ENCODE results near the gene C11orf86. TPM values are rescaled to one million over a fixed set of nuclear protein-coding genes. Genes with fewer than 3 reads are reported as not detected.

Gene C11orf86
- total and polyA plus RNA-seq, 10 of the 15 experiments (the other 5 are each of a cell fraction or from before 2014, with no cell fraction given) = not detected

DNA sequence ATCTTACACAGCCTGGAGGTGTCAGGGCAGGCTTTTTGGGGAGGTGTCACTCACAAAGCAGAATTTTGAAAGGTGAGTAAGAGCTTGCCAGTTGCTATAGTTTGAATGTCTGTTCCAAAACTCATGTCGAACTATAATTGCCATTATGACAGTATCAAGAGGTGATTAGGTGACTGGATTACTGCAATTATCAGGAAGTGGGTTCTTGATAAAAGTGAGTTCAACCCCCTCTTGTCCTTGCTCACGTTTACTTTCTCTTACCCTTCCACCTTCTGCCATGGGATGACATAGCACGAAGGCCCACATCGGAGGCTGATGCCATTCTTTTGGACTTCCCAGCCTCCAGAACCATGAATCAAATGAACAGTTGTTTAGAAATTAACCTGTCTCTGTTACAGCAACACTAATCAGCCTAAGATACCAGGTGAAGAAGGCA lies 4.7 kb upstream of the C11orf86 start:
- ChIA-PET RAD21 (ENCODE audit: unreplicated experiment) (no interaction called here), SMC1A (ENCODE audit: uncharacterized antibody, unreplicated experiment) (no interaction called here), POLR2A (no interaction called here), CTCF (no interaction called here)
- Histone ChIP-seq H3K36me3 (ENCODE audit: control insufficient read depth in 2 of 2, insufficient read depth in 2 of 2, low read length in 1 of 2) (no peaks in the 10 kb centered on the region), H3K4me1 (ENCODE audit: control insufficient read depth, insufficient read depth, low read length) (no peaks in the 10 kb centered on the region), H3K9me3 (replicated peaks; ENCODE audit: control insufficient read depth, insufficient read depth, low read length) (no peaks in the 10 kb centered on the region), H3K79me2 (ENCODE audit: control insufficient read depth, insufficient read depth, low read length) (no peaks in the 10 kb centered on the region), H4K20me1 (ENCODE audit: control insufficient read depth, insufficient read depth) (no peaks in the 10 kb centered on the region), H3K4me2 (ENCODE audit: control insufficient read depth, insufficient read depth) (no peak overlapping the region), H2AFZ (ENCODE audit: control insufficient read depth, low read depth, low read length) (no peak overlapping the region), H3K27ac (ENCODE audit: control insufficient read depth, insufficient read depth) (no peak overlapping the region), H3K4me3 (no peak overlapping the region), H3K27me3 (replicated peaks in 1 of 2; ENCODE audit: control insufficient read depth in 2 of 2, insufficient read depth in 2 of 2, low read length in 1 of 2) (no peaks in the 10 kb centered on the region; a peak in 1 of 4 replicates), H3K9ac (ENCODE audit: control insufficient read depth, insufficient read depth, low read length) (no peak overlapping the region)
- no peak for ATAC-seq
- intact Hi-C loops (cut with micrococcal nuclease; ENCODE audit: unreplicated experiment) = no loop called here
- no peak for DNase-seq (ENCODE audit: low read depth, low spot score)
- 37% methylated on average over 4 of the region's 4 CpGs for WGBS (ENCODE audit: insufficient coverage, insufficient replicate concordance, low lambda C conversion rate, missing lambda C conversion rate)
- in situ Hi-C loops (cut with MboI) = no loop called here
- no peak for FAIRE-seq
- BruUV-seq (replicated peaks) = no TSS peak
- TF ChIP-seq KAT2A (conservative IDR thresholded peaks at IDR 0.05; ENCODE audit: control insufficient read depth, low read depth, low read length) (no peak), ZNF384 (IDR thresholded peaks at IDR 0.05; ENCODE audit: borderline replicate concordance, low read depth, low read length) (no peak), CBX5 (IDR thresholded peaks at IDR 0.05; ENCODE audit: low read depth) (no peak), FOXK2 (IDR thresholded peaks at IDR 0.05) (no peak), SUZ12 (IDR thresholded peaks at IDR 0.05; ENCODE audit: unreplicated experiment) (no peak), PAX5 (IDR thresholded peaks at IDR 0.05; ENCODE audit: borderline replicate concordance, low read depth, low read length) (no peak), KDM1A (IDR thresholded peaks at IDR 0.05; ENCODE audit: borderline replicate concordance) (no peak), MTA3 (IDR thresholded peaks at IDR 0.05; ENCODE audit: borderline replicate concordance, low read length) (no peak), CREM (IDR thresholded peaks at IDR 0.05; ENCODE audit: low read depth) (no peak), ASH2L (IDR thresholded peaks at IDR 0.05; ENCODE audit: borderline replicate concordance, low read depth) (no peak), NFYB (IDR thresholded peaks at IDR 0.05; ENCODE audit: insufficient read depth, low read depth, low read length) (no peak)
- TF ChIP-seq, protein P1, sequence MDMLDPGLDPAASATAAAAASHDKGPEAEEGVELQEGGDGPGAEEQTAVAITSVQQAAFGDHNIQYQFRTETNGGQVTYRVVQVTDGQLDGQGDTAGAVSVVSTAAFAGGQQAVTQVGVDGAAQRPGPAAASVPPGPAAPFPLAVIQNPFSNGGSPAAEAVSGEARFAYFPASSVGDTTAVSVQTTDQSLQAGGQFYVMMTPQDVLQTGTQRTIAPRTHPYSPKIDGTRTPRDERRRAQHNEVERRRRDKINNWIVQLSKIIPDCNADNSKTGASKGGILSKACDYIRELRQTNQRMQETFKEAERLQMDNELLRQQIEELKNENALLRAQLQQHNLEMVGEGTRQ (IDR thresholded peaks at IDR 0.05; ENCODE audit: borderline replicate concordance, low read depth, low read length) = no peak
- TF ChIP-seq, protein P2, sequence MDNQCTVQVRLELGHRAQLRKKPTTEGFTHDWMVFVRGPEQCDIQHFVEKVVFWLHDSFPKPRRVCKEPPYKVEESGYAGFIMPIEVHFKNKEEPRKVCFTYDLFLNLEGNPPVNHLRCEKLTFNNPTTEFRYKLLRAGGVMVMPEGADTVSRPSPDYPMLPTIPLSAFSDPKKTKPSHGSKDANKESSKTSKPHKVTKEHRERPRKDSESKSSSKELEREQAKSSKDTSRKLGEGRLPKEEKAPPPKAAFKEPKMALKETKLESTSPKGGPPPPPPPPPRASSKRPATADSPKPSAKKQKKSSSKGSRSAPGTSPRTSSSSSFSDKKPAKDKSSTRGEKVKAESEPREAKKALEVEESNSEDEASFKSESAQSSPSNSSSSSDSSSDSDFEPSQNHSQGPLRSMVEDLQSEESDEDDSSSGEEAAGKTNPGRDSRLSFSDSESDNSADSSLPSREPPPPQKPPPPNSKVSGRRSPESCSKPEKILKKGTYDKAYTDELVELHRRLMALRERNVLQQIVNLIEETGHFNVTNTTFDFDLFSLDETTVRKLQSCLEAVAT (IDR thresholded peaks at IDR 0.05) = no peak
- TF ChIP-seq, protein P3, sequence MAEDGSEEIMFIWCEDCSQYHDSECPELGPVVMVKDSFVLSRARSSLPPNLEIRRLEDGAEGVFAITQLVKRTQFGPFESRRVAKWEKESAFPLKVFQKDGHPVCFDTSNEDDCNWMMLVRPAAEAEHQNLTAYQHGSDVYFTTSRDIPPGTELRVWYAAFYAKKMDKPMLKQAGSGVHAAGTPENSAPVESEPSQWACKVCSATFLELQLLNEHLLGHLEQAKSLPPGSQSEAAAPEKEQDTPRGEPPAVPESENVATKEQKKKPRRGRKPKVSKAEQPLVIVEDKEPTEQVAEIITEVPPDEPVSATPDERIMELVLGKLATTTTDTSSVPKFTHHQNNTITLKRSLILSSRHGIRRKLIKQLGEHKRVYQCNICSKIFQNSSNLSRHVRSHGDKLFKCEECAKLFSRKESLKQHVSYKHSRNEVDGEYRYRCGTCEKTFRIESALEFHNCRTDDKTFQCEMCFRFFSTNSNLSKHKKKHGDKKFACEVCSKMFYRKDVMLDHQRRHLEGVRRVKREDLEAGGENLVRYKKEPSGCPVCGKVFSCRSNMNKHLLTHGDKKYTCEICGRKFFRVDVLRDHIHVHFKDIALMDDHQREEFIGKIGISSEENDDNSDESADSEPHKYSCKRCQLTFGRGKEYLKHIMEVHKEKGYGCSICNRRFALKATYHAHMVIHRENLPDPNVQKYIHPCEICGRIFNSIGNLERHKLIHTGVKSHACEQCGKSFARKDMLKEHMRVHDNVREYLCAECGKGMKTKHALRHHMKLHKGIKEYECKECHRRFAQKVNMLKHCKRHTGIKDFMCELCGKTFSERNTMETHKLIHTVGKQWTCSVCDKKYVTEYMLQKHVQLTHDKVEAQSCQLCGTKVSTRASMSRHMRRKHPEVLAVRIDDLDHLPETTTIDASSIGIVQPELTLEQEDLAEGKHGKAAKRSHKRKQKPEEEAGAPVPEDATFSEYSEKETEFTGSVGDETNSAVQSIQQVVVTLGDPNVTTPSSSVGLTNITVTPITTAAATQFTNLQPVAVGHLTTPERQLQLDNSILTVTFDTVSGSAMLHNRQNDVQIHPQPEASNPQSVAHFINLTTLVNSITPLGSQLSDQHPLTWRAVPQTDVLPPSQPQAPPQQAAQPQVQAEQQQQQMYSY (CRISPR knock-in tag; IDR thresholded peaks at IDR 0.05) = no peak
- TF ChIP-seq, protein P4, sequence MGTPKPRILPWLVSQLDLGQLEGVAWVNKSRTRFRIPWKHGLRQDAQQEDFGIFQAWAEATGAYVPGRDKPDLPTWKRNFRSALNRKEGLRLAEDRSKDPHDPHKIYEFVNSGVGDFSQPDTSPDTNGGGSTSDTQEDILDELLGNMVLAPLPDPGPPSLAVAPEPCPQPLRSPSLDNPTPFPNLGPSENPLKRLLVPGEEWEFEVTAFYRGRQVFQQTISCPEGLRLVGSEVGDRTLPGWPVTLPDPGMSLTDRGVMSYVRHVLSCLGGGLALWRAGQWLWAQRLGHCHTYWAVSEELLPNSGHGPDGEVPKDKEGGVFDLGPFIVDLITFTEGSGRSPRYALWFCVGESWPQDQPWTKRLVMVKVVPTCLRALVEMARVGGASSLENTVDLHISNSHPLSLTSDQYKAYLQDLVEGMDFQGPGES (IDR thresholded peaks at IDR 0.05) = no peak
- TF ChIP-seq, protein P5, sequence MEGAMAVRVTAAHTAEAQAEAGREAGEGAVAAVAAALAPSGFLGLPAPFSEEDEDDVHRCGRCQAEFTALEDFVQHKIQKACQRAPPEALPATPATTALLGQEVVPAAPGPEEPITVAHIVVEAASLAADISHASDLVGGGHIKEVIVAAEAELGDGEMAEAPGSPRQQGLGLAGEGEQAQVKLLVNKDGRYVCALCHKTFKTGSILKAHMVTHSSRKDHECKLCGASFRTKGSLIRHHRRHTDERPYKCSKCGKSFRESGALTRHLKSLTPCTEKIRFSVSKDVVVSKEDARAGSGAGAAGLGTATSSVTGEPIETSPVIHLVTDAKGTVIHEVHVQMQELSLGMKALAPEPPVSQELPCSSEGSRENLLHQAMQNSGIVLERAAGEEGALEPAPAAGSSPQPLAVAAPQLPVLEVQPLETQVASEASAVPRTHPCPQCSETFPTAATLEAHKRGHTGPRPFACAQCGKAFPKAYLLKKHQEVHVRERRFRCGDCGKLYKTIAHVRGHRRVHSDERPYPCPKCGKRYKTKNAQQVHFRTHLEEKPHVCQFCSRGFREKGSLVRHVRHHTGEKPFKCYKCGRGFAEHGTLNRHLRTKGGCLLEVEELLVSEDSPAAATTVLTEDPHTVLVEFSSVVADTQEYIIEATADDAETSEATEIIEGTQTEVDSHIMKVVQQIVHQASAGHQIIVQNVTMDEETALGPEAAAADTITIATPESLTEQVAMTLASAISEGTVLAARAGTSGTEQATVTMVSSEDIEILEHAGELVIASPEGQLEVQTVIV (IDR thresholded peaks at IDR 0.05; ENCODE audit: borderline replicate concordance, partially characterized antibody) = no peak
